Iris pigment epithelial cell (primary cell): ENCODE data around the gene TRMT2A.

Source experiments
- DNase-seq: peaks from one replicate; pipeline ENCODE4 v3.0.0-alpha.2; 2011; ENCODE audit warnings: low read depth

TRMT2A gene

GRCh38 chr22:20132686-20133246 lies 15.7 kb upstream of the TRMT2A start:
- no peak for DNase-seq

GRCh38 chr22:20131859-20132685 lies 15.0 kb upstream of the TRMT2A start:
- DNase-seq, result no peak

DNA sequence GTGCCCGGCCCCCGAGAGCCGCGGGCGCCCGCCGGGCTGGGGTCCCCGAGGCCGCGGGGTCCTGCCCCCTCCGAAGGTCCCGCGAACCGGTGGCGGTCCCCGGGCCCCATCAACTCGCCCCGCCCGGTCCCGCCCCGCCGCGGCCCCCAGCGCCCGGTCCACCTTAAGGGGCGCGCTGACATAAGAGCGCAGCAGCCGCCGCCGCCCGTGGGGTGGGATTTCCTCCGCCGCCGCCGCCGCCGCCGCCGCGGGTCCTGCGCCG lies 14.5 kb upstream of the TRMT2A start, which contains the start of gene ZDHHC8:
ZDHHC8 (plus strand) TSS at position 208 of the 262 bp plus-strand sequence. CDS start 144 bp downstream, outside the sequence.
- peak; percentile 27 for DNase-seq

DNA sequence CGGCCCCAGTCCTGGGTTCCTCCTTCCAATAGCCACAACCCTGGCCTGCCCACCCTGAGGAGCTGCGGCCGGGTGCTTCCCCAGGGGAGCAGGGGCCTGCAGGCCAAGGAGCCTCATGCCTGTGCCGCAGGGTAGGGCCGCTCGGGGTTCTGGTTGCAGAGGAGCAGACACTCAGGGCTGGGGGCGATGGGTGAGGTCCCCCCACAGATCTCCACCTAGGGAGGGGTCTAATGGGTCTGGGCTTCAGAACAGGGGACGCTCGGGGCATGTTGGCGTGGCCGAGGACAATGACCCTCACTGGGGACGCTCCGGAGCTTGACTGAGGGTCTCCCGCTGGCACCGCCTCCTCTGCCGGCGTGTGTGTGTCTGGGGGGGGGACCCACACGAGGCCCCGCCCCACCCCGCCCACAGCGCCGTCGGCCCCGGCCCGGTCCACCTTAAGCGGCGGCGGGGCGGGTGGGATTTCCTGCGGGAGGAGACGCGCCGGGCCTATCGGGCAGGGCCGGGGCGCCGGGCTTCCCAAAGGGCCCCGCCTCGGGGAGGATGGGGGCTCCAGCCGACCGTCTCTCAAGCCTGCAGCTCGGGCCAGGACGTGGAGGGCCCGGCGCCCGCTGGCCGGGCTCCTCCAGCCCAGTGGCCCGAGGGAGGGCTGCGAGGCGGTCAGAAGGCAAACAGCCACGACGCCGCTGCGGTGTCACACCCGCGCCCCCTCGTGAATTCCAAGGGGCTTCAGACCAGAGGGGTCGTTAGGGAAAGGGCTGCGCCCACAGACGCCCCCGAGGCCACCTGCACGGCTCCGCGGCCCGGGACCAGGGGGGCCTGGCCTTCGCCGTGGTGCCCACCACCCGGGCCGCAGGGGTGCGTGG lies 13.9 kb upstream of the TRMT2A start:
- peak; percentile 88 for DNase-seq

DNA sequence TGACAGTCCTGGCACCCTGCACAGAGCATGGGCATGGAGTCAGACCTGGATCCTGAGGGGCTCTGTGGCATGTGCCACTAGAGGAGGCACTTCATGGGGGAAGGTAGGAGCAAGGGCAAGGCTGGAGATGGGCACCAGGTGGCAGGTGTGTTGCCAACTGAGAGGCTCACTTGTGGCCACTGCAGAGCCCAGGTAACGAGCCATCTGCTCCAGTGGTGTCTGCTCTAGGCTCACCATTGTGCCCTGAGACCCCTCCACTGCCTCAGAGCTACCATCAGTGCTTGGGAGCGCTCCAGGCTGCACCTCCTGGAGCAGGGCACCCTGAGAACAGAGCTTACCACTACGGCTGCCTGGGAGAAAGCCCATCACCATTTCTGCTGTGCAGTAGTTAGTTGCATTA lies 13.3 kb upstream of the TRMT2A start:
- DNase-seq, result no peak

DNA sequence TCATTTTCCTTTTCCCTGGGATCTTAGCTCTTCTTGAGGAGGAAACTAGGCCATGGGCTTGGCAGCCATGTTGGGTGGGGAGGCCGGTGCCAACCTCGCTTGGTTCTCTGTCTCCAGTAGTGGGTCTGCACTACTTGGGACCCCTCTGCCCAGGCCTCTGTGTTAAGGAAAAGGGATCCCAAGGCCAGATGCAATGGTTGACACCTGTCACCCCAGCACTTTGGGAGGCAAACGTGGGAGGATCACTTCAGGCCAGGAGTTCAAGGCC lies 12.7 kb upstream of the TRMT2A start:
- DNase-seq, result no peak

DNA sequence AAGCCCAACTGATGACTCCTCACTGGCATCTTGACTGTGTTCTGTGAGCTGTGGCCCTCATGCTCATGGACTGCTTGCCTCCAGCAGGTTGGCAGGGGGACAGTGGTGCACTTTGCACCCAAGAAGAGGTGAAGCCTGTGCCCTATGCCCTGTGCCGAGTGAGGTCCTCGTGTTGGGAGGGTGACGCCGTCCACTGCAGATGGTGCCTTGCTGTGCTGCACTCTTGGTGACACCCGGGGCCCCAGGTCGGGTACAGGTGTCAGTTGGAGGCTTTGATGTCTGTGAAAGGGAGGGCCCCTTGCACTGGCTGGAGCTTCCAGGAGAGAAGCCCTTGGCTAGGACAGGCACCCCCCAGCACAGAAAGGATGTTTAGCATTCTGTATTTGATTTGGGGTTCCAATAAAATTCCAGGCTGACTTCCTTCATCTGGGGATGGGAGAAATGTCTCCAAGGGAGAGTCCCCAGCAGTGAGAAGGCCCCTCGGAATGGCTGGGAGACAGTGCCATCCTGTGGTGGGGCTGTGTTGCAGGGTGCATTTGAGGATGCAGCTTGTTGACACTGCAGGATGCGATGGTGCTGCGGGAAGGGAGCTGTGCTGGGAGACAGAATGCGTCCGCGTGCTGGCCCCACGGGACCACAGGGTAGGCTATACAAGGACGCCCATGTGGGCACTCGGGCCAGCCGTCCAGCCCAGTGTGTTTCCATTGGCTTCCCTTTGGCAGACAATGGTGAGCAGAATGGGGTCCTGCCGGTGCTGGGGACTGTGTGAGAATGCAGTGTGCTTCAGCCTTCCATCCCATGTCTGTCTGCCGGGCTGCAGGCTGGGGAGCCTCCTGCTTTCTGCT lies 12.1 kb upstream of the TRMT2A start:
- DNase-seq, result peak; percentile 34

DNA sequence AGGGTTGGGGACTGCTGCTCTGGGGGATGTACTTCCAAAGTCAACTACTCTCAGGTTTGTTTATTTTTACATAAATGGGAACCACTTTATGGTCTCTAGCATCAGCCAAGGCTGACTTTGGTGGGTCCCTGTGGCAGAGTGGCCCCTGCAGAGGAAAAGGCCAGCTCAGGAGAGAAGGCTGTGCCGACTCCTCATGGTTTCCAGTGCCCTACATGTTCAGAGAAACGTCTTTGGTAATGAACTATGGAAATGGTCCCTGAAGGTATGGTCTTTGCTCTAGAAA lies 11.5 kb upstream of the TRMT2A start:
- DNase-seq, result no peak

DNA sequence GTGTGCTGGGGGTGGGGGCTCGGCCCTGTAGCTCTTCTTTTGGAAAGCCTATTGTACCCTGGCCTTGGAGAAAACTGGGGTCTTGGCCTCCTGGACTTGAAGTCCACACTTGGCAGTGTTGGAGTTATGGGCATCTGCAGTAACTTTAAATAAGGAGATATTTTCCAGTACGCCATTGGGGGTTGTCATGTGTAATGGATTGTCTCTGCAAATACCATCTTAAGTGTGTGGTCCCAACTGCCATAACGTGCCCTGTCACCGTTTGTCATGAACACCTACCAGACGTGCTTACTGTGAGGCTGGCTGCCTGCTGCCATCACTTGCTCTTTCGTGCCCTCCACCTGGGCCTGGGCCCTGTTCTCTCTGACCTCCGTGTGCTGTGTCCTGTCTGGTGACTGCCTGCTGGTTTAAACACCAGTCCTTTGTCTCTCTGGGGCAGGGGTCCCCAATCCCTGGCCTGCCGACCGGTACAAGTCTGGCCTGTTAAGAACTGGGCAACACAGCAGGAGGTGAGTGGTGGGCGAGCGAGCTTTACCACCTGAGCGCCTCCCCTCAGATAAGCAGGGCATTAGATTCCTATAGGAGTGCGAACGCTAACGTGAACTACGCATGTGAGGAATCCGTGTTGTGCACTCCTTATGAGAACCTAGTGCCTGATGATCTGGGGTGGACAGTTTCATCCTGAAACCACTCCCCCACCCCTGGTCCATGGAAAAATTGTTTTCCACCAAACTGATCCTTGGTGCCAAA lies 11.0 kb upstream of the TRMT2A start:
- DNase-seq, result no peak

DNA sequence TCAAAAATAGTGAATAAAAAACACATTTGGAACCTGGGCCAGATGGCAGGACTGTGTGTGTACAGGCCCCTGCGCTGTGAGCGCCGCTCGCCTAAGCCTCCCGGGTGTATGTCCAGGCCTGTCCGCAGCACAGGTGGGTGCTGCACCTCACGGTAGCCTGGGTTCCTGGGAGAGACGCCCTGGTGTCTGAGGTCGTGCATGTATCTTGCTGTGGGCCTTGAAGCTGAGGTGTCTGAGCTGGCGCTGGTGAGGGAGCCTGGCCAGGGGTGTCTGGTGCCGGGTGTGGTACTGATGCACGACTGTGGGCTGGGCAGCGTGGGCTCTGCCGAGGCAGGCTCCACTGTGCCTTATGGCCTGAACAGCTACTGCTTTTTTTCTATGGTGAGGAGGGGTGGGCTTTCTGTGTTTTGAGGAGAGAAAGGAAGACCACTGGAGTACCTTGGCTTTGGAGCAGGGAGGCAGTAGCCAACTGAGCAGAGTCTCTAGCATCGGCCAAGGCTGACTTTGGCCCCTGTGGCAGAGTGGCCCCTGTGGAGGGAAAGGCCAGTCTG lies 10.4 kb upstream of the TRMT2A start:
- no peak for DNase-seq

GRCh38 chr22:20126284-20127029 lies 9.4 kb upstream of the TRMT2A start:
- no peak for DNase-seq

GRCh38 chr22:20125201-20126174 lies 8.5 kb upstream of the TRMT2A start:
- no peak for DNase-seq

DNA sequence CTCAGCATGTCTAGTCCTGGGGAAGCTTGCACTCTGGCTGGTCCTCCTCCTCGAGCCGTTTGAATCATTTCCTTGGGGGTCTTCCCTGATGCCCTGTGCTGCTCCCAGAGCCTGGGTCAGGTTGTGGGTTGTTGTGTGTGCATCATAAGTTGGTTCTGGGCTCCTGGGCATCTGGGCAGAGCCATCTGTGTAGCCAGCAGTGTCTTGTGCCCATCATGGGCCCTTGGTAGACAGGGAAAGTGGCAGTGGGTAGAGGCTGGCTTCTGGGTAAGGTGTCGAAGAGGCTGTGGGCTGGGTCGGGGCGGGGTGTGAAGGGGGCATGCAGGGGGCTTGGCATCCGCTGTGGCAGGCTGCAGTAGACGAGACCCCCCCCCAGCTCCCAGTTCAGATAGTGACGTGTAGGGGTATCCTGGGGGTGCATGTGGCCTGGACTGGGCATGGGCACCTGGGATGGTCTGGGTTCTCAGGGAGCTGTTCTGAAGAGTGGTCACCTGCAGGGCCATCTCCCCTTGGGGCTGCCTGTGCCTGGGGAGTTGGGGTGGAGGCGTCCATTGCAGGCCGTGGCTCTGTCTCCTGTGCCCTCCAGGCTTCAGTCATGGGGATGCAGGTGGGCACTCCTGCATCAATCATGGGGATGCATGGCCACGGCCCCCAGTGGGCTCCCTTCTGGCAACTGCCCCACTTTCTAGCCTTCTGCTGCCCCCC lies 7.2 kb upstream of the TRMT2A start:
- no peak for DNase-seq

DNA sequence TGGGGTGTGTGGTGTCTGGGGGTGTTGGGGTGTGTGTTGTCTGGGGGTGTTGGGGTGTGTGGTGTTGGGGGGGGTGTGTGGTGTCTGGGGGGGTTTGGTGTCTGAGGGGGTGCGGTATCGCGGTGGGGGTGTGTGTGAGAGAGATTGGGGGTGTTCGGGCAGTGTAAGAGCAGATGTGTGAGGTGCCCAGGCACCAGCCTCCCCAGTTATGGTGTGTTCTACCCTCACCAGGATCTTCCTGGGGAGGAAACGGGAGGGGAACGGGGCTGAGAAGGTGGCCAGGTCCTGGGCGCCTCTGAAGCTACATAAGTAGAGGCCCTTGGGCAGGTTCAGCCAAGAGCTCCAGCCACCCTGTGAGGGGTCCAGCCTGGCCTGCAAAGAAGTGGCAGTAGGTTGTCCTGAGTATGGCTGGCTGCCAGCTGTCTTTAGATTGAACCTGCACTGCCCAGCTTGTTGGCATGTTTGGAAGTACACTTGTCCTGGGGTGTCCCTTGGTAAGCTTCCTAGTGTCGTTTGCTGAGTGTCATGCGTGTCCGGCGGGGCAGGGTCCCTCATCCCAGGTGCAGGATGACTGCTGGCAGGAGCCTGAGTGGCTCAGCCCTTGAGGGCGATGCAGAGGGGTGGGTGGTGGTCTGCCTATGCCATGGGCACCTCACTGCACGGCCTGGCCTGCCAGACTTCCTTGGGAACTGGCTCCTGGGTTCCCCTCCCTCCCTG lies 6.5 kb upstream of the TRMT2A start:
- DNase-seq, result no peak

DNA sequence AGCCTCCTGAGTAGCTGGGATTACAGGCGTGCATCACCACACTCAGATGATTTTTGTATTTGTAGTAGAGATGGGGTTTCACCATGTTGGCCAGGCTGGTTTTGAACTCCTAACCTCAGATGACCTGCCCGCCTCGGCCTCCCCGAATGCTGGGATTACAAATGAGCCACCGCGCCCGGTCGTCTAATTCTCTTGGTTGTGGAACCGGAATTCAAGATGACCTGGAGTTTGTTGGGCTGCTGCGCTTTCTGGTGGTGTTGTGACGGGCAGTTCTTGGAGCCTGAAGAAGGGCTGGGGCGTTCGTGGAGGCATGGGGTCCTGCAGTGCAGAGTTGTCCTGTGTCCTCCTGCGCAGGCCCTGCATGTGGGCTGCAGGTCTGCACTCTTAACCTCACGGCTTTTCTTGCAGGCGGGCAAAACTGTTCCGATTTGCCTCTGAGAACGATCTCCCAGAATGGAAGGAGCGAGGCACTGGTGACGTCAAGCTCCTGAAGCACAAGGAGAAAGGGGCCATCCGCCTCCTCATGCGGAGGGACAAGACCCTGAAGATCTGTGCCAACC lies 4.9 kb upstream of the TRMT2A start:
- no peak for DNase-seq

GRCh38 chr22:20118300-20119020 lies 1.4 kb upstream of the TRMT2A start:
- DNase-seq, result no peak

DNA sequence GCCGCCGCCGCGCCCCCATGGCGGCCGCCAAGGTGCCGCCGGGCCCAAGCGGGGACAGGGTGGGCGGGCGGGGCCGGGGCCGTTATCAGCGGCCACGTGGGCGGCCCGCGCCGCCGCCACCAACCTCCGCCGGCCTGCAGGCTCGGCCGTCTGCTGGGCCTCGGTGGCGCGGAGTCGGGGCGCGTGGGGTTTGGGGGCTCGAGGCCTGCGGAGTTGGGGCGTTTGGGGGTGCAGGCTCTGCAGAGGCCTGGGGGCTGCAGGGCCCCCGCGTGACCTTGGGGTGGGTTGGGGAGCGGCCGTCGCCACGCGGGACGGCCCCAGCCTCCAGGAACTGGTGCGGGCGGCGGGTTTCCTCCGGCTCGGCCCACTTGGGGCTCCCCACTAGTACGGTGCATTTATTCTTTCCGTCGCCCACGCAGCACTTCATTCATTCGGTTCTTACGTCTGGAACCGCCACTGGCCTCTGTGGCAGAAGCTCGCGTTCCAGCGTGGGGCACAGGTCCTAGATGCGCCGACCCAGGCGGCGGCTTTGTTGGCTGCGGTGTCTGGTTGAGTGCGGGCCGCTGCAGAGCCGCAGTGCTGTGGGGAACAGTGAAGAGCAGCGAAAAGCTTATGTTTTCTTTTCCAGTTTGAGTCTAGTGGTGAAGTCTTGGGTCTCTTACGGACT lies 740 bp upstream of the TRMT2A start:
- DNase-seq, result peak; percentile 53
